ENCODE data around the gene OBSCN. TPM values are rescaled to one million over a fixed set of nuclear protein-coding genes. Genes with fewer than 3 reads are reported as not detected.

The OBSCN gene
- total and polyA plus RNA-seq, 10 of the 15 experiments (the other 5 are each of a cell fraction or from before 2014, with no cell fraction given): 0.01 to 0.36 (median 0.08) TPM; not detected in 2

DNA sequence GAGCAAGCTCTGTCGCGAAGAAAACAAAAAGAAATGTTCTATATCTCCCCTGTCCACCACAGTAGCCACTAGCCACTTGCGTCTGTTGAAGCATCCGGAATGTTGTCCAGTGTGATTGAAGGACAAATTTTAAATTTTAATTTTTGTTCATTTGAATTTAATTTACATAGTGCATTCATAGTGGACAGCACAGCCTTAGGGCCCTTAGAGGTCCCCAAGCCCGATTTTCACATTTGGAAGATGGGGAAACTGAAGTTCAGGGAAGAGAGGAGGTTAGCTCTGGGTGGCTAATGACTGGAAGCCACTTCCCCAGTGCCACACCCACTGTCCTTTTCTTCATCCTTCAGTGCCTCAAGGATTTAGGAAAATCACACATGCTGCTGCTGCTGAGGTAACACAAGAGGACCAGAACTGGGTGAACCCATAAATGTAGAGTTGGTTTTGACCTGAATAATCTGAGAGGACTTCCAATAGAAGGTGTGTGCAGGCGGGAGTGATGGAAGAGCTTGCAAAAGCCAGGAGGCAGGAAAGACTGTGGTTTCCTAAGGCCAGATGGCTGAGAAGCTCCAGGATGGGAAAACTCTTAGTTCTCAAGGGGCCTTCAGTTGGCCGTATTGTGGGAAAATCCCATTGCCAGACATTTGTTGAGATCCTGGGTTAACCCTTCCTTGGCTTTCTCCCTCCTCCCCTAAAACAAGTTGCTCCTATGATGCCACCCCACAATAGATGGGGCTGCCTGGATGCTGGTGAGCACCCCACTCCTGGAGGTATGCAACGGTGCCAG lies 149.2 kb downstream of the OBSCN start:
- RAD21 ChIA-PET (ENCODE audit: unreplicated experiment): no interaction called here
- H3K36me3 ChIP-seq (ENCODE audit: control insufficient read depth in 2 of 2, insufficient read depth in 2 of 2, low read length in 1 of 2): no peaks in the 10 kb centered on the region
- POLR2A ChIA-PET: no interaction called here
- no peaks in the 10 kb centered on the region; the same call in 1 of the 2 replicates for H4K20me1 ChIP-seq (ENCODE audit: control insufficient read depth, insufficient read depth)
- H3K79me2 ChIP-seq (ENCODE audit: control insufficient read depth, insufficient read depth, low read length): no peaks in the 10 kb centered on the region
- no peak overlapping the region for H3K4me2 ChIP-seq (ENCODE audit: control insufficient read depth, insufficient read depth)
- intact Hi-C loops (cut with micrococcal nuclease; ENCODE audit: unreplicated experiment) (no loop called here), in situ Hi-C loops (cut with MboI) (no loop called here)
- H3K9ac ChIP-seq (ENCODE audit: control insufficient read depth, insufficient read depth, low read length): no peak overlapping the region
- H2AFZ ChIP-seq (ENCODE audit: control insufficient read depth, low read depth, low read length): no peak overlapping the region
- no peaks in the 10 kb centered on the region for H3K9me3 ChIP-seq (replicated peaks; ENCODE audit: control insufficient read depth, insufficient read depth, low read length)
- no peak overlapping the region for H3K4me3 ChIP-seq
- H3K27me3 ChIP-seq (replicated peaks in 1 of 2; ENCODE audit: control insufficient read depth in 2 of 2, insufficient read depth in 2 of 2, low read length in 1 of 2): no peaks in the 10 kb centered on the region; a peak in 1 of 4 replicates
- no peaks in the 10 kb centered on the region for H3K4me1 ChIP-seq (ENCODE audit: control insufficient read depth, insufficient read depth, low read length)
- FAIRE-seq (no peak), DNase-seq (ENCODE audit: low read depth, low spot score) (no peak), ATAC-seq (no peak)
- no peak overlapping the region for H3K27ac ChIP-seq (ENCODE audit: control insufficient read depth, insufficient read depth)
- 21% methylated on average over 8 of the region's 8 CpGs for WGBS (ENCODE audit: insufficient coverage, insufficient replicate concordance, low lambda C conversion rate, missing lambda C conversion rate)
- TF ChIP-seq MAX (IDR thresholded peaks at IDR 0.05; ENCODE audit: low read depth, low read length): no peak
- no peak for TF ChIP-seq ETV6 (conservative IDR thresholded peaks at IDR 0.05 in 1 of 2, IDR thresholded peaks at IDR 0.05 in 1 of 2; ENCODE audit: borderline replicate concordance in 1 of 2, low read depth in 1 of 2)
- no peak for TF ChIP-seq CHD1 (IDR thresholded peaks at IDR 0.05; ENCODE audit: low read depth, low read length)
- TF ChIP-seq IKZF2 (IDR thresholded peaks at IDR 0.05): no peak
- no peak for TF ChIP-seq EP300 (IDR thresholded peaks at IDR 0.05; ENCODE audit: borderline replicate concordance in 1 of 2, control insufficient read depth in 1 of 2, low read depth in 2 of 2, low read length in 2 of 2)
- no TSS peak for BruUV-seq (replicated peaks)
- SMC1A ChIA-PET (ENCODE audit: uncharacterized antibody, unreplicated experiment): no interaction called here
- CTCF ChIA-PET: no interaction called here
